ENCODE measurements around the gene TTC16.

Gene TTC16

DNA sequence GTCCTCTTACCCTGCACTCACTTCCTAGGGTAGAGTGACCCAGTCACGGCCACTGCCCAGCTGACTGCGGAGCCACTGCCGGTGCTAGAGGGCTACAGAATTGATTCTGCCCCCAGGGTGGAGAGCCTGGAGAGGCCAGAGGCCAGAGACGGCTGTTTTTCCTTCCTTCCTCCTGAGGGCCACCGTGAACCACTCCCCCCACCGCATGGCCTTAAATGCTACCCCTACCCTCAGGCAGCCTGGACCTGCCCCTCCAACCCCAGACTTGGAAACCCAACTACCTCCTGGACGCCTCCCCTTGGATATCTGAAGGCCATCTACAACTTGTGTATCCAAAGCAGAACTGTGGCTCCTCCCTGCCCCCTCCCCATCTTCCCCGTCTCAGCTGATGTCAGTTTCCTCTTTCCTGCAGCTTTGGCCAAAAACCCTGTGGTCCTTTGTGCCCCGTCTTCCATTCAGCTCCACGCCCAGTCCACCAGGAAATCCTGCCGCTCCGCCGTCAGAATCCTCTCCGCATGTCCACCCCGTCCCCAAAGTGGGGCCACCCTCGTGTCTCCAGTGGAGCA is 46.3 kb downstream of the TTC16 start:
- TF ChIP-seq POLR2AphosphoS5 (IDR thresholded peaks at IDR 0.05; ENCODE audit: low read depth, low read length) (no peak), POLR2A (IDR thresholded peaks at IDR 0.05; ENCODE audit: low read depth, low read length) (no peak), TAF1 (IDR thresholded peaks at IDR 0.05; ENCODE audit: borderline replicate concordance, low read depth, low read length) (no peak)
- no peak for DNase-seq (ENCODE audit: insufficient read length)
- no peak for FAIRE-seq

- FAIRE-seq: no peak
- no peak for DNase-seq (ENCODE audit: insufficient read length)
- TF ChIP-seq TAF1 (IDR thresholded peaks at IDR 0.05; ENCODE audit: borderline replicate concordance, low read depth, low read length) (no peak), POLR2AphosphoS5 (IDR thresholded peaks at IDR 0.05; ENCODE audit: low read depth, low read length) (no peak), POLR2A (IDR thresholded peaks at IDR 0.05; ENCODE audit: low read depth, low read length) (no peak)
These were observed 48.1 kb downstream of the TTC16 start for GRCh38 chr9:127763918-127764384.

DNA sequence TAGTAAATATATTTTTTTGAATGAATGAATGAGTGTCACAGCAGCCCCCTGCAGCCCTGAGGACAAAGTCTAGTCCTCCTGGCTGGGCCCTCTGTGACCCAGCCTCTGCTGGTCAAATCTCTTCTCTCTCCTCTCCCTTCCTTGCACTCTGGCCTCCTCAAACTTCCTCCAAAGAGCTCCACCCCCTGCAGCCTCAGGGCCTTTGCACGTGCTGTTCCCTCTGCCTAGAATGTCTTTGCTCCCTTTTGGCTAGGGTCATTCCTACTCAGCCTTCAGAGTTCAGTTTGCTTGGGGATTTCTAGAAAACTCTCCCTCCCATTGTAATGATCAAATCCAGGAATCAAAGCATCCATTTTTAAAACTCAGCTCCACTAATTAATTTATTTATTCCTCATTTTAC is 49.5 kb downstream of the TTC16 start:
- DNase-seq (ENCODE audit: insufficient read length) (no peak), FAIRE-seq (no peak)
- TF ChIP-seq POLR2AphosphoS5 (IDR thresholded peaks at IDR 0.05; ENCODE audit: low read depth, low read length) (no peak), TAF1 (IDR thresholded peaks at IDR 0.05; ENCODE audit: borderline replicate concordance, low read depth, low read length) (no peak), POLR2A (IDR thresholded peaks at IDR 0.05; ENCODE audit: low read depth, low read length) (no peak)

DNA sequence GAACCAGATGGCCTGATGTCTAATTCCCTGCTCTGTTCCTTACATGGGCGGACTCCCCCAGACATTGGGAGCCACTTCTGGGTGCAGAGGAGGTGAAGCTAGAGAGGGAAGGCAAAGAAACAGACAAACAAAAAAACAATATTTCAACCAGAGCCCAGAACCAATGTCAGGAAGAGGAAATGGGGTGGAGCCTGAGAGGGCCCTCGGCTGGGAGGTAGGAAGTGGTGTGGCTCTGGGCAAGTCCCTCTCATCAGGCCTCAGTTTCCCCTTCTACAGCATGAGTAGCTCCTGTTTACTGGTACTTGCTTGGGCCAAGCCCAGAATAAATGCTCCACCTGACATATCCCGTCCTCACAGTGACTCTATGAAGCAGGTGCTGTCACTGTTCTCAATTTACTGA is 51.5 kb downstream of the TTC16 start:
- no peak for TF ChIP-seq TAF1 (IDR thresholded peaks at IDR 0.05; ENCODE audit: borderline replicate concordance, low read depth, low read length)
- TF ChIP-seq POLR2A (IDR thresholded peaks at IDR 0.05; ENCODE audit: low read depth, low read length): no peak
- no peak for TF ChIP-seq POLR2AphosphoS5 (IDR thresholded peaks at IDR 0.05; ENCODE audit: low read depth, low read length)
- FAIRE-seq (no peak), DNase-seq (ENCODE audit: insufficient read length) (no peak)

DNA sequence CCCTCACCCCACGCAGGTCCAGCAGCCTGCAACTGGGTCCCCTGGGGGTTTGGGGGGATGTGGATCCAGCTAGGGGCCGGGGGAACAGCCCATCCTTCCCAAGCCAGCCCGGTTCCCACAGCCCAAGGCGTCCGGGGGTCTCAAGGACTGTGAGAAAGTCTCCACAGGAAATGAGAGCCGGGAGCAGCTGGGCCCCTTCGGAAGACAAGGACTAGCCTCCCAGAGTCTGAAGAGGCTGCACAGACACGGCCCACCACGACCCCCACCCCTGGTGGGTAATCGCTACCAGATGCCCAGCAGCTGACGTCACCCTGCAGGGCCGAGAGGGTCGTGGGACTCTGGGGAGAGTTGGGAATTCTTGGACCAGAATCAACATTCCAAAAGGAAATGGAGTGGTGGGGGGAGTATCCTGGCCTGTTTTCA is 52.0 kb downstream of the TTC16 start:
- TF ChIP-seq POLR2A (IDR thresholded peaks at IDR 0.05; ENCODE audit: low read depth, low read length) (no peak), POLR2AphosphoS5 (IDR thresholded peaks at IDR 0.05; ENCODE audit: low read depth, low read length) (no peak), TAF1 (IDR thresholded peaks at IDR 0.05; ENCODE audit: borderline replicate concordance, low read depth, low read length) (no peak)
- FAIRE-seq (no peak), DNase-seq (ENCODE audit: insufficient read length) (no peak)

- TF ChIP-seq POLR2A (IDR thresholded peaks at IDR 0.05; ENCODE audit: low read depth, low read length) (no peak), TAF1 (IDR thresholded peaks at IDR 0.05; ENCODE audit: borderline replicate concordance, low read depth, low read length) (no peak), POLR2AphosphoS5 (IDR thresholded peaks at IDR 0.05; ENCODE audit: low read depth, low read length) (no peak)
- DNase-seq (ENCODE audit: insufficient read length) (no peak), FAIRE-seq (no peak)
These were observed 52.8 kb downstream of the TTC16 start for GRCh38 chr9:127768698-127769097.

GRCh38 chr9:127769101-127769500 is 53.2 kb downstream of the TTC16 start:
- DNase-seq (ENCODE audit: insufficient read length) (no peak), FAIRE-seq (no peak)
- TF ChIP-seq POLR2A (IDR thresholded peaks at IDR 0.05; ENCODE audit: low read depth, low read length) (no peak), TAF1 (IDR thresholded peaks at IDR 0.05; ENCODE audit: borderline replicate concordance, low read depth, low read length) (no peak), POLR2AphosphoS5 (IDR thresholded peaks at IDR 0.05; ENCODE audit: low read depth, low read length) (no peak)

DNA sequence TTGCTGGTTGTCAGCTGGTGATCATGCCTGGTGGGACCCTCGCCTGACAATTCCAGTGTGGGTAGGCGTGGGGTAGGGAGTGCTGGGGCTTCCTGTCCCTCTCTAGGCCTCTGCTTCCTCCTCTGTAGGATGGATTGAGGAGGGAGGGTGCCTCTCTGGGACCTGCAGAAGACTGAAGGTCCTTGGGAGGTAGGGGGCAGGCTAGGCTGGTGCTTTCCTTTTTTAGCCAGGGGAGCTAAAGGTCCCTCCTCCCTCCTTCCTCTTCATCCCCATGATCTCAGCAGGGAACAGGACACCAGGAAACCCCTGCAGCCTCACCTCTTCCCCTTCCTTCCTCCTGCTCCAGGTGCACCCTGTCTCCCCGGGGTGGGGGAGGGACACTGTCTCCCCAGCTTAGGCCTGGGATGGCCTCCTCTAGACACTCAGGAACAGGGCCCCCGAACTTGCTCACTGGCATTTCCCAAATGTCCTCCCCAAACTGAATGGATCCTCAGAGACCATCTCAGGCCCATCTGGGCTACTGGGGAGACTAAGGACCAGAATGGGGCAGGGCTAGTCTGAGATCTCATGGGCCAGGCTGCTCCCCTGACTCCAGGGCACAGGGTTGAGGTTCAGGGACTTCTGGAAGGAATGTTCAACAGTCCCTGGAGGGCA is 54.2 kb downstream of the TTC16 start:
- DNase-seq (ENCODE audit: insufficient read length) (no peak), FAIRE-seq (no peak)
- no peak for TF ChIP-seq POLR2A (IDR thresholded peaks at IDR 0.05; ENCODE audit: low read depth, low read length)
- TF ChIP-seq TAF1 (IDR thresholded peaks at IDR 0.05; ENCODE audit: borderline replicate concordance, low read depth, low read length): no peak
- TF ChIP-seq POLR2AphosphoS5 (IDR thresholded peaks at IDR 0.05; ENCODE audit: low read depth, low read length): no peak

GRCh38 chr9:127770583-127770904 is 54.7 kb downstream of the TTC16 start:
- no peak for TF ChIP-seq POLR2A (IDR thresholded peaks at IDR 0.05; ENCODE audit: low read depth, low read length)
- TF ChIP-seq TAF1 (IDR thresholded peaks at IDR 0.05; ENCODE audit: borderline replicate concordance, low read depth, low read length): no peak
- TF ChIP-seq POLR2AphosphoS5 (IDR thresholded peaks at IDR 0.05; ENCODE audit: low read depth, low read length): no peak
- FAIRE-seq: no peak
- no peak for DNase-seq (ENCODE audit: insufficient read length)

GRCh38 chr9:127770905-127771569 is 55.2 kb downstream of the TTC16 start:
- TF ChIP-seq POLR2A (IDR thresholded peaks at IDR 0.05; ENCODE audit: low read depth, low read length) (no peak), POLR2AphosphoS5 (IDR thresholded peaks at IDR 0.05; ENCODE audit: low read depth, low read length) (no peak), TAF1 (IDR thresholded peaks at IDR 0.05; ENCODE audit: borderline replicate concordance, low read depth, low read length) (no peak)
- FAIRE-seq (peak; percentile 95), DNase-seq (ENCODE audit: insufficient read length) (peak; percentile 91)

- FAIRE-seq (no peak), DNase-seq (ENCODE audit: insufficient read length) (no peak)
- no peak for TF ChIP-seq POLR2A (IDR thresholded peaks at IDR 0.05; ENCODE audit: low read depth, low read length)
- TF ChIP-seq TAF1 (IDR thresholded peaks at IDR 0.05; ENCODE audit: borderline replicate concordance, low read depth, low read length): 0 out of 2 replicates have a peak, but pooled peaks have one; percentile 11
- no peak for TF ChIP-seq POLR2AphosphoS5 (IDR thresholded peaks at IDR 0.05; ENCODE audit: low read depth, low read length)
These were observed 55.8 kb downstream of the TTC16 start for GRCh38 chr9:127771570-127772189.

Data from GM12892 (cell line).